Neural cell (in vitro differentiated cells): ENCODE data around the gene TRPV3. TPM values are rescaled to one million over a fixed set of nuclear protein-coding genes. Genes with fewer than 3 reads are reported as not detected.

Source experiments
- H2AFZ ChIP-seq: fragments of 200-600, 300-800 bp; sonication (generic), shearing (Covaris generic); 2 replicates; pipeline ENCODE4 v1.6.0; 2014; ENCODE audit warnings: low read depth, mild to moderate bottlenecking, antibody characterized with exemption, low read length, moderate library complexity
- H3F3A ChIP-seq: fragments of 200-600 bp; shearing (Covaris generic); 2 replicates; pipeline ENCODE4 v1.6.1; 2016; ENCODE audit warnings: mild to moderate bottlenecking, moderate library complexity, mixed read lengths, antibody characterized with exemption, low read length; ENCODE audit not compliant: insufficient read depth, poor library complexity, severe bottlenecking
- H3K27ac ChIP-seq: fragments of 200-600, 300-800 bp; sonication (generic), shearing (Covaris generic); 2 replicates; pipeline ENCODE4 v1.5.1; 2014; ENCODE audit warnings: mild to moderate bottlenecking, low read length, moderate library complexity
- H3K27me3 ChIP-seq: fragments of 300-800, 200-600 bp; sonication (generic), shearing (Covaris generic); 2 replicates; pipeline ENCODE4 v1.6.0; 2014; ENCODE audit warnings: mild to moderate bottlenecking, low read depth, low read length, moderate library complexity; ENCODE audit not compliant: insufficient read depth
- H3K36me3 ChIP-seq: fragments of 300-800, 200-600 bp; sonication (generic), shearing (Covaris generic); 2 replicates; pipeline ENCODE4 v1.5.1; 2014; ENCODE audit warnings: mild to moderate bottlenecking, antibody characterized with exemption, low read length, moderate library complexity; ENCODE audit not compliant: insufficient read depth
- H3K4me2 ChIP-seq: fragments of 300-800, 200-600 bp; sonication (generic), shearing (Covaris generic); 2 replicates; pipeline ENCODE4 v1.6.0; 2014; ENCODE audit warnings: mild to moderate bottlenecking, low read length
- H3K4me3 ChIP-seq: fragments of 300-800, 200-600 bp; sonication (generic), shearing (Covaris generic); 2 replicates; pipeline ENCODE4 v1.5.1; 2014; ENCODE audit warnings: mild to moderate bottlenecking, low read length, moderate library complexity
- H3K79me2 ChIP-seq: fragments of 200-600 bp; shearing (Covaris generic); replicated peaks from 2 replicates; pipeline ENCODE4 v1.6.0; 2014; ENCODE audit warnings: mild to moderate bottlenecking, low read length, moderate library complexity; ENCODE audit not compliant: insufficient read depth
- H3K9ac ChIP-seq: fragments of 300-800, 200-600 bp; sonication (generic), shearing (Covaris generic); 2 replicates; pipeline ENCODE4 v1.6.1; 2016; ENCODE audit warnings: mild to moderate bottlenecking, low read length, mixed read lengths
- H3K9me2 ChIP-seq: fragments of 200-600 bp; shearing (Covaris generic); 2 replicates; pipeline ENCODE4 v1.6.1; 2016; ENCODE audit warnings: mild to moderate bottlenecking, low read length, mixed read lengths; ENCODE audit not compliant: insufficient read depth
- H3K9me3 ChIP-seq: fragments of 200-600, 300-800 bp; sonication (generic), shearing (Covaris generic); 2 replicates; pipeline ENCODE4 v1.6.1; 2016; ENCODE audit warnings: mild to moderate bottlenecking, mixed run types, low read length, moderate library complexity, mixed read lengths
- H4K20me1 ChIP-seq: fragments of 200-600 bp; shearing (Covaris generic); 2 replicates; pipeline ENCODE4 v1.6.1; 2016; ENCODE audit warnings: mild to moderate bottlenecking, mixed run types; ENCODE audit not compliant: insufficient read depth
- EP300 ChIP-seq: fragments of 450-650 bp; conservative IDR thresholded peaks from 2 replicates; pipeline ENCODE4 v1.6.1; 2014; ENCODE audit warnings: antibody characterized with exemption, mild to moderate bottlenecking, moderate library complexity; ENCODE audit not compliant: poor library complexity, severe bottlenecking
- EZH2 ChIP-seq: fragments of 200-600, 300-800 bp; shearing (Covaris generic), sonication (generic); IDR thresholded peaks from 2 replicates; pipeline ENCODE4 v1.6.1; 2014; ENCODE audit warnings: antibody characterized with exemption, low read length, borderline replicate concordance, mild to moderate bottlenecking; ENCODE audit not compliant: insufficient read depth, poor library complexity, severe bottlenecking
- MXI1 ChIP-seq: fragments of 450-650 bp; conservative IDR thresholded peaks from 2 replicates; pipeline ENCODE4 v1.6.1; 2014; ENCODE audit warnings: antibody characterized with exemption, mild to moderate bottlenecking; ENCODE audit not compliant: poor library complexity, severe bottlenecking
- POLR2AphosphoS5 ChIP-seq: IDR thresholded peaks from 2 replicates; pipeline ENCODE4 v1.6.1; 2012
- RAD21 ChIP-seq: fragments of 450-650 bp; conservative IDR thresholded peaks from 2 replicates; pipeline ENCODE4 v1.6.1; 2014; ENCODE audit warnings: antibody characterized with exemption, mild to moderate bottlenecking, moderate library complexity
- SMC3 ChIP-seq: fragments of 450-650 bp; conservative IDR thresholded peaks from 2 replicates; pipeline ENCODE4 v1.6.1; 2014; ENCODE audit warnings: antibody characterized with exemption, mild to moderate bottlenecking, moderate library complexity; ENCODE audit not compliant: poor library complexity
- TAF1 ChIP-seq: IDR thresholded peaks from 2 replicates; pipeline ENCODE4 v1.6.1; 2012; ENCODE audit warnings: low read depth
- polyA plus RNA-seq: library from polyadenylated mRNA; depleted of rRNA; stranded (reverse); fragments of >200 nt; gene quantifications from 2 replicates; pipeline ENCODE4 v1.2.3, GENCODE V29; 2014
- TF ChIP-seq, protein P1 (sequence below): fragments of 450-650 bp; IDR thresholded peaks from 2 replicates; pipeline ENCODE4 v1.5.1; 2014; ENCODE audit warnings: antibody characterized with exemption, mild to moderate bottlenecking, moderate library complexity; ENCODE audit not compliant: poor library complexity, severe bottlenecking
- TF ChIP-seq, protein P2 (sequence below): IDR thresholded peaks from 2 replicates; pipeline ENCODE4 v1.6.1; 2012; ENCODE audit warnings: borderline replicate concordance

Gene TRPV3
- polyA plus RNA-seq, 1 donor from 2014 or later: 0.19 TPM

DNA sequence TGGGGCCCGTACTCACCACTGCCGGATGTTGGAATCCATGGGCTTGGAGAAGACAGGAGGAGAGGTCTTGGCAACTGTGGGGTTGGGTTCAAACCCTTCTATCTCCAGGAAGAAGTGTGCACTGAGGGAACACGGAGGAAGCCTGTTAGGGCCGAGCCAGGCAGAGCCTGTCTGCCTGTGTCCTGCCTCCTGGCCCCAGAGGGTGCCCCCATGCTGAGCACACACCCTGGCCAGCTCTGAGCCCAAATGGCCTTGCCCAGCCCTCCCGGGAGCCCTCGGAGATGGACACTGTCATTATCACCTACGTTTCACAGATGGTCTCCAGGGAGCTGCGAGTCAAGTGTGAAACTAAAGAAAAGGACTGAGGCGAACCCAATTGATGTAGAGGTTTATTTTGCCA, 12.5 kb downstream of the TRPV3 start:
- Histone ChIP-seq H3K36me3 (no peaks in the 10 kb centered on the region), H3K27ac (no peak overlapping the region), H4K20me1 (no peaks in the 10 kb centered on the region), H2AFZ (no peak overlapping the region), H3F3A (no peaks in the 10 kb centered on the region), H3K4me2 (no peak overlapping the region), H3K9ac (no peak overlapping the region), H3K27me3 (no peaks in the 10 kb centered on the region), H3K9me3 (no peaks in the 10 kb centered on the region), H3K79me2 (no peaks in the 10 kb centered on the region), H3K9me2 (no peaks in the 10 kb centered on the region), H3K4me3 (no peak overlapping the region)
- TF ChIP-seq, protein P1, sequence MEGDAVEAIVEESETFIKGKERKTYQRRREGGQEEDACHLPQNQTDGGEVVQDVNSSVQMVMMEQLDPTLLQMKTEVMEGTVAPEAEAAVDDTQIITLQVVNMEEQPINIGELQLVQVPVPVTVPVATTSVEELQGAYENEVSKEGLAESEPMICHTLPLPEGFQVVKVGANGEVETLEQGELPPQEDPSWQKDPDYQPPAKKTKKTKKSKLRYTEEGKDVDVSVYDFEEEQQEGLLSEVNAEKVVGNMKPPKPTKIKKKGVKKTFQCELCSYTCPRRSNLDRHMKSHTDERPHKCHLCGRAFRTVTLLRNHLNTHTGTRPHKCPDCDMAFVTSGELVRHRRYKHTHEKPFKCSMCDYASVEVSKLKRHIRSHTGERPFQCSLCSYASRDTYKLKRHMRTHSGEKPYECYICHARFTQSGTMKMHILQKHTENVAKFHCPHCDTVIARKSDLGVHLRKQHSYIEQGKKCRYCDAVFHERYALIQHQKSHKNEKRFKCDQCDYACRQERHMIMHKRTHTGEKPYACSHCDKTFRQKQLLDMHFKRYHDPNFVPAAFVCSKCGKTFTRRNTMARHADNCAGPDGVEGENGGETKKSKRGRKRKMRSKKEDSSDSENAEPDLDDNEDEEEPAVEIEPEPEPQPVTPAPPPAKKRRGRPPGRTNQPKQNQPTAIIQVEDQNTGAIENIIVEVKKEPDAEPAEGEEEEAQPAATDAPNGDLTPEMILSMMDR: no peak
- TF ChIP-seq POLR2AphosphoS5: no peak

DNA sequence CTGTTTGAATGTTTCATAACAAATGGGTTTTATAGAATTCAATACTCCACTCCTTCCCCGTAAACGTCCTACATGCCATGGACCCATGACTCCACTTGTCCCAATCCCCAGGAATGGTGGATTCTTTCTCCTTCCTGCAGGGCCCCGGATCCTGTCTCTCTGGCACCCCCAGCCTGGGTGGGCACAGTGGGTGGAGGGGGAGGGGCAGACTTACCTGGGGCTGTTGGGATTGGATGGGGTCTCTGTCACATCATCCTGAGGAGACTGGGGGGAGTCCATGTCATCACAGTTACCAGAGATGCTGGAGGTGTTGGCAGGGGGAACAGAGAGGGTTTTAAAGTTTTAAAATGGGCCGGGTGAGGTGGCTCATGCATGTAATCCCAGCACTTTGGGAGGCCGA, 13.2 kb downstream of the TRPV3 start:
- no peaks in the 10 kb centered on the region for H3K36me3 ChIP-seq
- H3K4me3 ChIP-seq: no peak overlapping the region
- no peak overlapping the region for H3K9ac ChIP-seq
- no peaks in the 10 kb centered on the region for H3K79me2 ChIP-seq
- no peaks in the 10 kb centered on the region for H3K9me3 ChIP-seq
- H2AFZ ChIP-seq: no peak overlapping the region
- no peaks in the 10 kb centered on the region for H3F3A ChIP-seq
- TF ChIP-seq TAF1: no peak
- no peak for TF ChIP-seq MXI1
- TF ChIP-seq RAD21: no peak
- no peak for TF ChIP-seq EP300
- no peak overlapping the region for H3K4me2 ChIP-seq
- no peaks in the 10 kb centered on the region for H3K9me2 ChIP-seq
- H3K27ac ChIP-seq: no peak overlapping the region
- no peaks in the 10 kb centered on the region for H3K27me3 ChIP-seq
- no peaks in the 10 kb centered on the region for H4K20me1 ChIP-seq

DNA sequence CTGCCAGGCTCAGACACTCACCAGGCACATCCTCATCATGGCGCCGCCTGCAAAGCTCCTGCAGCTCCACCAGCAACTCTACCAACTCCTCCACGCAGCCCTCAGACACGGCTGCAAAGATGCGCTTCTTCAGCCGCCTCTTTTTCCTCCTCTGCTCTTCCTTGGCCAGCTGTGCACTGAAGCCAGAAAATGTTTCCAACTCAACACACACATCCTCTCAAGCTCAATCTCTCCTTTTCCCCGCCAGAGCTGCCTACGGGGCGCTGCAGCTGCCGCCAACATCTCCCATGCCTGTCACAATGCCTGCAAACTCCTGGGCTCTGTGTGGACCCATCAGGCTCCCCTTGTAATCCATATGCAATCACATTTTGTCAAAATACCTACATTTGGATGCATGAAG, 14.2 kb downstream of the TRPV3 start:
- Histone ChIP-seq H3K27ac (no peak overlapping the region), H3K9me3 (no peaks in the 10 kb centered on the region), H3K9me2 (no peaks in the 10 kb centered on the region), H3K9ac (no peak overlapping the region), H3K79me2 (no peaks in the 10 kb centered on the region), H3F3A (no peaks in the 10 kb centered on the region), H4K20me1 (no peaks in the 10 kb centered on the region), H3K4me2 (no peak overlapping the region), H2AFZ (no peak overlapping the region), H3K4me3 (no peak overlapping the region), H3K27me3 (no peaks in the 10 kb centered on the region), H3K36me3 (no peaks in the 10 kb centered on the region)
- no peak for TF ChIP-seq EZH2
- no peak for TF ChIP-seq EP300
- no peak for TF ChIP-seq MXI1
- TF ChIP-seq SMC3: no peak
- TF ChIP-seq, protein P2, sequence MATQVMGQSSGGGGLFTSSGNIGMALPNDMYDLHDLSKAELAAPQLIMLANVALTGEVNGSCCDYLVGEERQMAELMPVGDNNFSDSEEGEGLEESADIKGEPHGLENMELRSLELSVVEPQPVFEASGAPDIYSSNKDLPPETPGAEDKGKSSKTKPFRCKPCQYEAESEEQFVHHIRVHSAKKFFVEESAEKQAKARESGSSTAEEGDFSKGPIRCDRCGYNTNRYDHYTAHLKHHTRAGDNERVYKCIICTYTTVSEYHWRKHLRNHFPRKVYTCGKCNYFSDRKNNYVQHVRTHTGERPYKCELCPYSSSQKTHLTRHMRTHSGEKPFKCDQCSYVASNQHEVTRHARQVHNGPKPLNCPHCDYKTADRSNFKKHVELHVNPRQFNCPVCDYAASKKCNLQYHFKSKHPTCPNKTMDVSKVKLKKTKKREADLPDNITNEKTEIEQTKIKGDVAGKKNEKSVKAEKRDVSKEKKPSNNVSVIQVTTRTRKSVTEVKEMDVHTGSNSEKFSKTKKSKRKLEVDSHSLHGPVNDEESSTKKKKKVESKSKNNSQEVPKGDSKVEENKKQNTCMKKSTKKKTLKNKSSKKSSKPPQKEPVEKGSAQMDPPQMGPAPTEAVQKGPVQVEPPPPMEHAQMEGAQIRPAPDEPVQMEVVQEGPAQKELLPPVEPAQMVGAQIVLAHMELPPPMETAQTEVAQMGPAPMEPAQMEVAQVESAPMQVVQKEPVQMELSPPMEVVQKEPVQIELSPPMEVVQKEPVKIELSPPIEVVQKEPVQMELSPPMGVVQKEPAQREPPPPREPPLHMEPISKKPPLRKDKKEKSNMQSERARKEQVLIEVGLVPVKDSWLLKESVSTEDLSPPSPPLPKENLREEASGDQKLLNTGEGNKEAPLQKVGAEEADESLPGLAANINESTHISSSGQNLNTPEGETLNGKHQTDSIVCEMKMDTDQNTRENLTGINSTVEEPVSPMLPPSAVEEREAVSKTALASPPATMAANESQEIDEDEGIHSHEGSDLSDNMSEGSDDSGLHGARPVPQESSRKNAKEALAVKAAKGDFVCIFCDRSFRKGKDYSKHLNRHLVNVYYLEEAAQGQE: no peak
- no peak for TF ChIP-seq RAD21
- no peak for TF ChIP-seq POLR2AphosphoS5
- TF ChIP-seq, protein P1: no peak
- TF ChIP-seq TAF1: no peak
